Thoracic aorta (tissue), 2 donors: ENCODE results near the gene ZSCAN22. TPM values are rescaled to one million over a fixed set of nuclear protein-coding genes. Genes with fewer than 3 reads are reported as not detected.

Source experiments
- ATAC-seq: fragments of 150-250 bp; one replicate; pipeline ENCODE4 v1.8.0; 2017; ENCODE audit warnings: low read depth; ENCODE audit not compliant: insufficient number of reproducible peaks, low FRiP score
- DNase-seq: peaks from one replicate; pipeline ENCODE4 v3.0.0-alpha.2; 2020; ENCODE audit warnings: low spot score
- H3K27ac ChIP-seq, 2 donors: fragments of 200-600 bp; sonication (generic); 1 replicate in 1 of 2; 2 replicates in 1 of 2; pipeline ENCODE4 v1.5.1; 2016; ENCODE audit warnings: mild to moderate bottlenecking in 2 of 2, moderate library complexity in 2 of 2
- H3K27me3 ChIP-seq: fragments of 200-600 bp; sonication (generic); replicated peaks from 2 replicates; pipeline ENCODE4 v1.6.0; 2016; ENCODE audit warnings: mild to moderate bottlenecking; ENCODE audit not compliant: insufficient read depth
- H3K36me3 ChIP-seq: fragments of 200-600 bp; sonication (generic); one replicate; pipeline ENCODE4 v1.5.1; 2016
- H3K4me1 ChIP-seq, 2 donors: fragments of 200-600 bp; sonication (generic); 1 replicate in 1 of 2; 2 replicates in 1 of 2; pipeline versions ENCODE4 v1.5.1 to v1.6.0; 2016; ENCODE audit warnings: low read depth in 2 of 2, mild to moderate bottlenecking in 1 of 2; ENCODE audit not compliant: control insufficient read depth in 1 of 2
- H3K4me3 ChIP-seq: fragments of 200-600 bp; sonication (generic); 2 replicates; pipeline ENCODE4 v1.5.1; 2016; ENCODE audit warnings: mild to moderate bottlenecking
- H3K9me3 ChIP-seq: fragments of 200-600 bp; sonication (generic); 2 replicates; pipeline ENCODE4 v1.5.1; 2016
- CTCF ChIP-seq: fragments of 200-600 bp; sonication (generic); IDR thresholded peaks from one replicate; pipeline ENCODE4 v1.5.1; 2019; ENCODE audit warnings: antibody characterized with exemption
- total RNA-seq, 2 donors: library from RNA; depleted of rRNA; stranded (reverse); fragments of >200 nt; gene quantifications; one replicate each; pipeline versions ENCODE4 v1.1.0 to v1.2.3, GENCODE V29; 2016

Gene ZSCAN22
- 1 to 10 TPM; 1.1 to 4.2 TPM for total RNA-seq

- no peaks in the 10 kb centered on the region for H3K27me3 ChIP-seq
- H3K4me1 ChIP-seq = peaks cover 14 to 25% of the 10 kb centered on the region in 2 donors
- H3K27ac ChIP-seq = peak within 1 kb of the TSS; percentile 78 to 92
- no peaks in the 10 kb centered on the region for H3K9me3 ChIP-seq
- H3K36me3 ChIP-seq = no peaks in the 10 kb centered on the region
- ATAC-seq (peak; percentile 93), DNase-seq (peak; percentile 95)
- no peak for TF ChIP-seq CTCF
- peak within 1 kb of the TSS; percentile 84 for H3K4me3 ChIP-seq
These were observed at the start of gene ZSCAN22 for GRCh38 chr19:58326914-58327726. ZSCAN22 (plus strand) TSS chr19:58326994; CDS start chr19:58334803, 7,809 bp downstream.

DNA sequence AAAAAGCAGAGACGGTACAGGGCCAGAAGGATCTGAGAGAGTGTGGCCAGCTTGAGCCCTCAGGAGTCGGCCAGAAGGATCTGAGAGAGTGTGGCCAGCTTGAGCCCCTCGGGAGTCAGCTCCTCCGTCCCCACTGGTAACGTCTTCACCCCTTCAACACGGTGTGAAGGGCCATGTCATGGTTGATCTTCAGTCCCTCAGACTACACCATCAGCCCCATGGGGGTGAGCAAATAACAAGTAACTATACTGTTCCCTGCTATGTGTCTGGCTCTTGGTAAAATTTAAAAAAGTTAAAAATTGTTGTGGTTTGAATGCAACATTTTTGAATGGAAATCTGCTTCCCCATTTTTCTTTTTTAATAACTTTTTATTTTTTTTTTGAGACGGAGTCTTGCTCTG lies 49.6 kb upstream of the ZSCAN22 start:
- Histone ChIP-seq H3K36me3 (peaks cover 13% of the 10 kb centered on the region), H3K9me3 (peaks cover 28% of the 10 kb centered on the region), H3K27me3 (no peaks in the 10 kb centered on the region), H3K4me1 (peaks cover 4 to 18% of the 10 kb centered on the region in 2 donors), H3K4me3 (no peak overlapping the region), H3K27ac (no peak overlapping the region)
- DNase-seq (no peak), ATAC-seq (no peak)
- no peak for TF ChIP-seq CTCF

DNA sequence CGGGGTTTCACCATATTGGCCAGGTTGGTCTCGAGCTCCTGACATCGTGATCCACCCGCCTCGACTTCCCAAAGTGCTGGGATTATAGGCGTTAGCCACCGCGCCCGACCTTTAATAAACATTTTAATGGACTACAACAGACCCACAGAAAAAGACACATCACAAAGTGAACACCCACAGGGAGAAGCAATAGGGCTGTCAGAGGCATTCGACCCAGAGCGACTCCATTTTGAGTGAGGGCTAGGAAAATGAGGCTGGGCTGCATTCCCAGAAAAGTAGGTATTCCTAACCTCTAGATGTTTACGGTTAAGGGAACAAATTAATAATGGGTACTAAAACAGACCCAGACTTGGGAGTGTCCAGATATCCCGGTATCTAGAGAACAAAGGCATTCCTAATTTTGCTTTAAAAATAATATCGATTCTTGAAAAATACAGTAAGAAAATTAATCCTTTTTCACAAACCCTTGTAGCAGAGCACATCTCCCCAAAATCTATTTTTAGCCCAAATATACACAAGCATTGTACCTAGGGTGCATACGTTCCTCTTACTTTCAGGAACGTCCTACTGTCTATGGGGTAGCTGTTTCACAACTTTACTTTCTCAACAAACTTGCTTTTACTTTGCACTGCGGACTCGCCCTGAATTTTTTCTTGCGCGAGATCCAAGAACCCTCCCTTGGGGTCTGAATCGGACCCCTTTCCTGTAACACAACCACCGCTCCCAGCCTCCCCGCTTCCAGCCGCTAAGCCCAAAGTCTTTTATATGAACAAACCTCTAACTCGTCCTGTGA lies 48.9 kb upstream of the ZSCAN22 start:
- peak overlapping the region; percentile 85 for H3K4me3 ChIP-seq
- H3K9me3 ChIP-seq = peaks cover 20% of the 10 kb centered on the region
- no peak for TF ChIP-seq CTCF
- peak overlapping the region; percentile 80 to 86 for H3K27ac ChIP-seq
- H3K4me1 ChIP-seq = peaks cover 4 to 18% of the 10 kb centered on the region in 2 donors
- H3K27me3 ChIP-seq = no peaks in the 10 kb centered on the region
- DNase-seq (no peak), ATAC-seq (no peak)
- H3K36me3 ChIP-seq = peaks cover 5% of the 10 kb centered on the region

DNA sequence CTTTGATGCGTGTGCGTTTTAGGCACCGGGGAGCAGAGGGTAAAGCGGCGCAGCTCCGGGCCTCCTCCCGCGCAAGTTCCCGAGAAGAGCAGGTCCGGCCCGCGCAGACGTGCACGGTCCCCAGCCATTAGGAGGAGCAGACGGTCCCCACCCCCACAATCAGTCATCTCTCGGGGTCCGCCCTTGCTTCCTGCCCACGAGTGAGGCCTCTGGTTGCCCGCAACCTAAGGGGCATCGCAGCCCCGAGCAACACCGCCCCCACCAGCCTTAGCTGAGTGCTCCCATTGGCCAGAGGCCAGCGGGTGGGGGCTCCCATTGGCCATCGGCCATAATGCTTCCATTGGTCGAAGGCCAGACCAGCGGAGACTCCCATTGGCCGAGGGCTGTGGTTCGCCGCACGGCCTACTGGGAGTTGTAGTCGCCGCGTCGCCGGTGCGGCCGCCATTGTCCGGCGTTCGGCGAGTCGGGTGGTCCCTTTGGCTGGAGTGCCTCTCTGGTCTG lies 48.2 kb upstream of the ZSCAN22 start, which contains the start of gene ZNF8:
TSS of gene ZNF8 (plus strand) at position 415 of the 501 bp plus-strand sequence. CDS start 127 bp downstream, outside the sequence.
- Histone ChIP-seq H3K27me3 (no peaks in the 10 kb centered on the region), H3K9me3 (peaks cover 16% of the 10 kb centered on the region), H3K36me3 (peaks cover 5% of the 10 kb centered on the region), H3K4me1 (peaks cover 4 to 18% of the 10 kb centered on the region in 2 donors), H3K27ac (peak within 1 kb of the TSS; percentile 80 to 86), H3K4me3 (peak within 1 kb of the TSS; percentile 85)
- ATAC-seq (peak; percentile 93), DNase-seq (peak; percentile 89)
- TF ChIP-seq CTCF = no peak
